ENCODE measurements around the gene DYNLT1.
"Not testable (repeated sequence)": the region's sequence is repeated elsewhere in the genome, so short reads cannot be mapped to it uniquely, and the experiment has no call there.

DYNLT1 gene

DNA sequence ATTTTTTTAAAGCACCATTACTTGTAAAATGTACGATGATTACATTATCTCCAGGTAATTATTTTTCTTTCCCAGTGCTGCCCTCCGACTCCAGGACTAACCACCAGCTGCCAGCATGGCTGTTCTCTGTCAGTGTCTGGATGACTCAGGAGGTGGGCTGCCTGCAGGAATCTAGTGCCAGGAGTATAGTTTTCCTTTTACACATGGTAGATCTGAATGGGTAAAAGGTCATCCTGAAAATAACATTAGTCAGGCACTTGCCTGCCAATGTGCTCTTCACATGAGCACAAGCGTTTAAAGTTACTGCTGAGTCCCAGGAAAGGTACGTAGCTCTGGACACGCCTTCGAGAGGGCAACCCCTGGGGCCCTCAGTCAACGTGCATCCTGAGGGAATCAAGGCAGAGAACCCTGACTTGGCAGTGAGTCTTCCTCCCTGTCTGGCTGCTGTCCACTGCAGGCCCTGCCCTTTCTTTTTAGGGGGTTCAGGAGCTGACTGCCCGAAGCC, 2.4 kb downstream of the DYNLT1 start:
- peaks cover 53% of the 10 kb centered on the region for H3K4me1 Mint-ChIP-seq (ENCODE audit: low read depth)
- H3K4me3 Mint-ChIP-seq, result peak overlapping the region; percentile 99
- no peaks in the 10 kb centered on the region for H3K27me3 Mint-ChIP-seq (ENCODE audit: low read depth)
- DNase-seq (ENCODE audit: low spot score), result no peak
- H3K36me3 Mint-ChIP-seq (ENCODE audit: low read depth), result peaks cover 43% of the 10 kb centered on the region
- H3K9me3 Mint-ChIP-seq, result no peaks in the 10 kb centered on the region
- H3K27ac Mint-ChIP-seq, result peak overlapping the region; percentile 80

DNA sequence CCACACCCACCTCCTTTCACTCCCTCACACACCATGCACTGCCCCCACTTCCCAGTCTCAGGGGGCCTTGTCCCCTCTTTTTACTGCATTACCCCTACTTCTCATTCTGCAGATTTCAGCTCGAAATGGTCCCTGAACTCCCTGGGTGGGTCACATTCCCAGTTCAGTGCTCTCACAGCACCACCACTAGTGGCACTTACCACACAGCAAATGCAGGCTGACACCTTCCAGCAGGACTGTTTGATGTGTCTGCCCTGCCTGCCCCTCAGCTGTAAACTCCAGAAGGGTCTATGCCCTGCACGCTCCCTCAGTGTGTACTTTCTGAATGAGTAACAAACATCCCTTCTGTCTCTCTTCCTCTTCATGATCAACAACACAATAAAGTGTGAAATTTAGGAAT, 4.0 kb downstream of the DYNLT1 start:
- Mint-ChIP-seq H3K9me3 (no peaks in the 10 kb centered on the region), H3K36me3 (ENCODE audit: low read depth) (peaks cover 58% of the 10 kb centered on the region), H3K27ac (peak overlapping the region; percentile 55), H3K4me3 (peak overlapping the region; percentile 51), H3K4me1 (ENCODE audit: low read depth) (peaks cover 43% of the 10 kb centered on the region), H3K27me3 (ENCODE audit: low read depth) (no peaks in the 10 kb centered on the region)
- peak; percentile 4 for DNase-seq (ENCODE audit: low spot score)

DNA sequence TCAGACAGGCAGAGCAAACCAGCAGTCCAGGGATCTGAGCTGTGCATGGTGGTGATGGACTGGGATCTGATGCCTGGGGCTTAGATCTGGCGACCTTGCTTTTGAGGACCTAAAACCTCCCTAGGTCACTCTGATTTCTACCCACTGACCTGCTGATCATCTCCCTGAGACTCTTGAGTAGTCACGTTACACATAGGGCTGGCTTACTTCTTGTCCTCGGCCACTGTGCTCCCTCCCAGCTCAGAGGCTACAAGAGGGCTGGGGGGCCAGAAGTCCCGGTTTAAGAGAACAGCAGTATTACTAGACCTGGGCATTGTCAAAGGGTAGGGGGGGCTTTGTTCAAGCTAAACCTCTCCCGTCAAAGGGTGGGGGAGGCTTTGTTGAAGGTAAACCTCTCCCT, 5.5 kb downstream of the DYNLT1 start:
- Mint-ChIP-seq H3K9me3 (no peaks in the 10 kb centered on the region), H3K36me3 (ENCODE audit: low read depth) (peaks cover 69% of the 10 kb centered on the region), H3K27ac (peak overlapping the region; percentile 19), H3K4me1 (ENCODE audit: low read depth) (peaks cover 50% of the 10 kb centered on the region), H3K4me3 (no peak overlapping the region), H3K27me3 (ENCODE audit: low read depth) (no peaks in the 10 kb centered on the region)
- DNase-seq (ENCODE audit: low spot score), result no peak

GRCh38 chr6:158638324-158638854, 6.2 kb downstream of the DYNLT1 start:
- no peaks in the 10 kb centered on the region for H3K9me3 Mint-ChIP-seq
- peaks cover 67% of the 10 kb centered on the region for H3K36me3 Mint-ChIP-seq (ENCODE audit: low read depth)
- H3K27me3 Mint-ChIP-seq (ENCODE audit: low read depth), result no peaks in the 10 kb centered on the region
- H3K4me3 Mint-ChIP-seq, result no peak overlapping the region
- peak overlapping the region; percentile 19 for H3K27ac Mint-ChIP-seq
- no peak for DNase-seq (ENCODE audit: low spot score)
- H3K4me1 Mint-ChIP-seq (ENCODE audit: low read depth), result peaks cover 50% of the 10 kb centered on the region

GRCh38 chr6:158636778-158637177, 7.8 kb downstream of the DYNLT1 start:
- Mint-ChIP-seq H3K4me1 (ENCODE audit: low read depth) (peaks cover 42% of the 10 kb centered on the region), H3K9me3 (no peaks in the 10 kb centered on the region), H3K27me3 (ENCODE audit: low read depth) (no peaks in the 10 kb centered on the region), H3K27ac (no peak overlapping the region), H3K36me3 (ENCODE audit: low read depth) (peaks cover 66% of the 10 kb centered on the region), H3K4me3 (no peak overlapping the region)
- DNase-seq (ENCODE audit: low spot score), result no peak

DNA sequence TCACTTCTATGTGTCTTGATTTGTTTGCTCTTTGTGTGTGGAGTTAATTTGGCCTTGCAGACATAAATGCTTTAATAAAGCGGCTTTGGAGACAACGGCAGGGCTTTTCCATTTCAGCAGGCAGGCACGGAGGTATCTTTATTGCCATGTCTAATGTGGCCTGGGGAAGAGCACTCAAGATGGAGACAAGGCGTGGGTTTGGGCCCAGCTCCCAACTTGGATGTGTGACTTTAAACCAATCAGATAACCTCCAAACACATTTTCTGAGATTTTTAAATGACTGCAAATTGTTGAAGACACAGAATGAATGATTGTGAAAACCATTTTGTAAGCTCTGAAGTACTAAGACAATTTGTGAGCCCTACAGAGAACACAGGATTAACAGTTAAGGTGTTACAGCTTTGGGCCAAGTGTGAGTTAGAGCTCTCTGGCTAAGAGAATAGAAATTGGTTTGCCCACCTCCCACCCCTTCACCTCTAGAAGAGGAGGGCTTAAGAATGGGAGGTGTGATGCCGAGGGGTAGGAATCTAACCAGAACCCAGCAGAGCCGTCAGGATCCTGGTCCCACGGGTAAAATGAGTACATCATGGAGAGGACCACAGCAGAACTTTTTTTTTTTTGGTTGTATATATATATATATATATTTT, 9.0 kb downstream of the DYNLT1 start:
- Mint-ChIP-seq H3K27ac (peak overlapping the region; percentile 68), H3K36me3 (ENCODE audit: low read depth) (peaks cover 67% of the 10 kb centered on the region), H3K4me1 (ENCODE audit: low read depth) (peaks cover 42% of the 10 kb centered on the region), H3K27me3 (ENCODE audit: low read depth) (no peaks in the 10 kb centered on the region), H3K4me3 (peak overlapping the region; percentile 10), H3K9me3 (no peaks in the 10 kb centered on the region)
- no peak for DNase-seq (ENCODE audit: low spot score)

DNA sequence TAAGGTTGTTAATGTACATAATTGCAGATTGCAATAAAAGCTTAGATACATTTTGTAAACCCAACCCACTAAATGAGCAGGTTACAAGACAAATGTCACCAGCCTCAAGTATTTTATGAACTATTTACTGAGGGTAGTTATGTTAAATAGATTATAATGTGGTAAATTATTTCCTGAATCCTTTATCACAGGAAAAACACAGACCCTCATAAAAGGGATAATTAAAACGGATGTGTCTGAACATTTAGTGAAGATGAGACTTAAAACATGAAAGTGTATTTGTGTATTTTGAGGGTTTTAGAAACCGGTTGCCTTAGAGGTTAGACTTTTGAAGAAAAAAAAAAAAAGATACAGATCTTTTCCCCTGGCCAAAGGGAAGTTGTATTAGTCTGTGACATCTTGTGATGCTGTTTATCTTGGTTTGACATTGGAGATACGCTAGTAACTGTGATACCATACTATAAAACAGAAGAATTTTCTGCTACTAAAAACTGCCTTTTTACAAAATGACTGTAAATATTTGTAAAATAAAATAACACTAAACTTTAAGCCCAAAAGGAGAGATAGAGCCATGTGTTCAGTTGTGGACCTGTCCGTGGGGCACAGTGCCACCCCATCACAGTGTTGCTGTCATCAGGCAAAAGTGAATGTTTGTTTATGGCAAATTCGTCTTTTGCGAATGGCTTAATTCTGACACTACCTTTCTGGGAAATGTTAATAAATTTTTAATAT, 9.7 kb downstream of the DYNLT1 start:
- H3K4me1 Mint-ChIP-seq (ENCODE audit: low read depth), result peaks cover 36% of the 10 kb centered on the region
- H3K36me3 Mint-ChIP-seq (ENCODE audit: low read depth), result peaks cover 65% of the 10 kb centered on the region
- H3K27me3 Mint-ChIP-seq (ENCODE audit: low read depth), result no peaks in the 10 kb centered on the region
- peak overlapping the region; percentile 19 for H3K4me3 Mint-ChIP-seq
- H3K9me3 Mint-ChIP-seq, result no peaks in the 10 kb centered on the region
- H3K27ac Mint-ChIP-seq, result peak overlapping the region; percentile 68
- no peak for DNase-seq (ENCODE audit: low spot score)

- H3K9me3 Mint-ChIP-seq, result no peaks in the 10 kb centered on the region
Observed at GRCh38 chr6:158633127-158633526, 11.4 kb downstream of the DYNLT1 start.

GRCh38 chr6:158632538-158633119, 11.9 kb downstream of the DYNLT1 start:
- Mint-ChIP-seq H3K36me3 (ENCODE audit: low read depth) (peaks cover 70% of the 10 kb centered on the region), H3K4me1 (ENCODE audit: low read depth) (peaks cover 33% of the 10 kb centered on the region), H3K27ac (peak overlapping the region; percentile 71)
- H3K4me3 Mint-ChIP-seq; DNase-seq (ENCODE audit: low spot score); H3K27me3 Mint-ChIP-seq (ENCODE audit: low read depth); H3K9me3 Mint-ChIP-seq: not testable (repeated sequence)

More at GRCh38 chr6:158633127-158633526, 11.4 kb downstream of the DYNLT1 start:
- Mint-ChIP-seq H3K36me3 (ENCODE audit: low read depth) (peaks cover 67% of the 10 kb centered on the region), H3K27me3 (ENCODE audit: low read depth) (no peaks in the 10 kb centered on the region), H3K27ac (peak overlapping the region; percentile 35), H3K4me1 (ENCODE audit: low read depth) (peaks cover 33% of the 10 kb centered on the region), H3K4me3 (no peak overlapping the region)
- no peak for DNase-seq (ENCODE audit: low spot score)

DNA sequence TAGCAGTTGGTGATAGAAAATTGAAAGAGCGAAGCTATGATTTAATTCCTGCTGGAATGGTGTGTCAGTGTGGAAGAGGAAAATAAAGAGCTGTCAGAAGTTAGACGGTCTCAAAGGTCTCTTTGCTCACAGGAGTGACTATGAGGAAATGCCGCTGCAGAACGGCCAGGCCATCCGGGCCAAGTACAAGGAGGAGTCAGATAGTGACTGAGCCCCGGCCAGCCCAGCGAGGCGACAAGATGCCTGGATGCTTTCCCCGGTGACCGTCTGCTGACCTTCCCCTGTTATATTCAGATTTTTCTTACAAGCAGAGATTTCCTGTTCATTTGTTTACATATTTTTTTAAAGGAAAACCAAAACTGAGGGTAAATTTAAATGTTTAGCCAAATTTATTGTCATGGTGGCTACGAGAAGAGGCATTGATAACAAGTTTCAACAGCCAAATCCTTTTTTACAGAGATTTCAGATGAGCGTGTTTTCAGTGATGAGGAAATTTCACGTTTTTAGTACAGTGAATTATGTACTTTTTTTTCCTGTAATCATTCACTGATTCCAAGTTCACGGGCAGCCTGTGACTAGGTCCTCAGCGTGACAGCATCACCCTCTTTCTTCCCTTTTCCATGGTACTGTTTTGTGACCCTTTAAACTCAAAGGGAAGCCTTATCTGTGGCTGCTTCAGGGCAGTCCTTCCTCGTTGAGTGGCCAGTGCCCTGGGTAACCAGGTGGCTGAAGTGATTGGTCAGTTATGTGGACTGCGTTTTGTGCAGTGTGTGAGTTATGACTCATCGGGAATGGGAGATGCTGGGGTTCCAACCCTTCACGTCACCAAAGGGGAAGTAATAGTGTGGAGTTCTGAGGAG, 12.6 kb downstream of the DYNLT1 start:
- Mint-ChIP-seq H3K36me3 (ENCODE audit: low read depth) (peaks cover 69% of the 10 kb centered on the region), H3K9me3 (no peaks in the 10 kb centered on the region), H3K27me3 (ENCODE audit: low read depth) (no peaks in the 10 kb centered on the region), H3K4me3 (no peak overlapping the region), H3K27ac (peak overlapping the region; percentile 71), H3K4me1 (ENCODE audit: low read depth) (peaks cover 33% of the 10 kb centered on the region)
- DNase-seq (ENCODE audit: low spot score), result no peak

- no peaks in the 10 kb centered on the region for H3K9me3 Mint-ChIP-seq
- H3K27ac Mint-ChIP-seq, result peak overlapping the region; percentile 49
- peaks cover 32% of the 10 kb centered on the region for H3K4me1 Mint-ChIP-seq (ENCODE audit: low read depth)
- no peaks in the 10 kb centered on the region for H3K27me3 Mint-ChIP-seq (ENCODE audit: low read depth)
- peaks cover 67% of the 10 kb centered on the region for H3K36me3 Mint-ChIP-seq (ENCODE audit: low read depth)
- no peak overlapping the region for H3K4me3 Mint-ChIP-seq
- no peak for DNase-seq (ENCODE audit: low spot score)
Observed at GRCh38 chr6:158630938-158631616, 13.5 kb downstream of the DYNLT1 start.

DNA sequence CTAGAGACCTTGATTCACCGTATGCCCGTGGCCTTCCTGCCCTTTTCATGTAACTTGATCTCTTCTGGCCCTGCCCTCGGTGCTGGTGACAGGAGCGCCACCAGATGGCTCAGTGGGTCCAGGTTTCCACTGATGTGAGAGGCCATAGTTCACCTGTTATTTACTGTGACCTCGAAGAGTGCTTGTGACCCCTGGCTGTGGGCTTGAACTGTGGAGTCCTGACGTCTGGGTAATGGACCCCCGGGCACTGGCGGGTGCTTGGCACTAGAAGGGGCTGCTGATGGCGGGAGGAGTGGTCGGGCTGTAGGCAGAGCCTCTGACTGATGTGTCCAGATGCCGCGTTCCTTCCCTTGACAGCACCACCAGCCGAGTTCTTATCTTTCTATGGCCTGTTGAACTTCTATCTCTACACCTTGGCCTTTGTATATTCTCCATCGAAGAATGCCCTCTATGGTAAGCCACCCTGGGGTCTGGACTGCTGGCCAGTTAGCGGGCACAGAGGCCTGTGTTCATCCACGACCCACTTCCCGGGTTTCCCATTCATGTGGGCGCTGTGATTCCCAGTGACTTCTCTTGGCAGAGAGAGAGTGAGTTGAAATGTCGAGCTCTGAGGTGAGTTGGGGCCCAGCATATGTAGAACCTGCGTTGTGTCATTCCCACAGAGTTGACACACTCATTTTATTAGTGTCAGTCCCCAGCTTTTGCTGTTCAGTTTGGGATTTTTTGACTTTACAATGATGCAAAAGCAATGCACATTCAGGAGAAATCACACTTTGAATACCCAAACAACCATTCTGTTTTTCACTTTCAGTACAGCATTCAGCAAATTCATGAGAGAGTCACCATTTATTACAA, 14.9 kb downstream of the DYNLT1 start:
- H3K4me1 Mint-ChIP-seq (ENCODE audit: low read depth), result peaks cover 20% of the 10 kb centered on the region
- no peak for DNase-seq (ENCODE audit: low spot score)
- H3K27ac Mint-ChIP-seq, result no peak overlapping the region
- no peaks in the 10 kb centered on the region for H3K27me3 Mint-ChIP-seq (ENCODE audit: low read depth)
- H3K9me3 Mint-ChIP-seq, result no peaks in the 10 kb centered on the region
- no peak overlapping the region for H3K4me3 Mint-ChIP-seq
- peaks cover 62% of the 10 kb centered on the region for H3K36me3 Mint-ChIP-seq (ENCODE audit: low read depth)

Measured in T-helper 2 cell treated with Interferon-gamma antibody and Interleukin-4, amounts not matched to agents 5 μg/mL and 100 μg/mL, for 36 hours (primary cell).